HCT116 (cell line): ENCODE measurements around the gene VWF. TPM values are rescaled to one million over a fixed set of nuclear protein-coding genes. Genes with fewer than 3 reads are reported as not detected.

Source experiments
- ATAC-seq: fragments of 200-7000 bp; cut with Tn5 transposase; 2 replicates; pipeline ENCODE4 v1.9.1; 2020; ENCODE audit warnings: mild to moderate bottlenecking, moderate library complexity
- BruUV-seq: library from RNA; stranded (reverse); fragments of 400-500 nt; replicated peaks from 2 replicates; lab custom pipeline; 2021; lab: Mats Ljungman, UMichigan
- CTCF ChIA-PET: fragments of 300-600 bp; sonication (Branson Sonifier 250); formaldehyde crosslinking; loops from one replicate; lab custom pipeline; 2021; ENCODE audit warnings: antibody characterized with exemption; lab: Charles Lee
- POLR2A ChIA-PET: fragments of 300-600, 350-600 bp; sonication (Branson Sonifier 250); formaldehyde crosslinking; loops from one replicate; lab custom pipeline; 2021; ENCODE audit warnings: antibody characterized with exemption; lab: Charles Lee
- RAD21 ChIA-PET, 2 experiments: fragments of 300-600 bp; sonication (Branson Sonifier 250); formaldehyde crosslinking; loops; one replicate each; lab custom pipeline; 2023; ENCODE audit warnings: low total read pairs in 2 of 2; ENCODE audit not compliant: uncharacterized antibody in 2 of 2, unreplicated experiment in 2 of 2, low non-redundant PET in 1 of 2; lab: Charles Lee
- DNase-seq: peaks from one replicate; pipeline ENCODE4 v3.0.0-alpha.2; 2010; ENCODE audit warnings: low read depth, low spot score
- H2AFZ ChIP-seq: fragments of 200-600 bp; shearing (Covaris generic), sonication (generic); 2 replicates; pipeline ENCODE4 v1.6.1; 2017; ENCODE audit warnings: low read depth, mixed run types, mixed read lengths, antibody characterized with exemption, low read length; ENCODE audit not compliant: poor library complexity, severe bottlenecking
- H3K27ac ChIP-seq: 2 replicates; pipeline ENCODE4 v1.5.1; 2012; ENCODE audit warnings: low read depth, low read length
- H3K27me3 ChIP-seq: fragments of 200-600 bp; sonication (generic); 2 replicates; pipeline ENCODE4 v1.6.1; 2016; ENCODE audit warnings: mixed run types, low read length, mixed read lengths; ENCODE audit not compliant: insufficient read depth
- H3K36me3 ChIP-seq, 2 experiments: fragments of 200-500 bp in 1 of 2; fragments of 200-600 bp in 1 of 2; sonication (Bioruptor generic) in 1 of 2; sonication (generic) in 1 of 2; 2 replicates each; pipeline versions ENCODE4 v1.5.1 to v1.6.1; 2014 to 2016; ENCODE audit warnings: low read length in 2 of 2, inconsistent platforms in 1 of 2, mixed read lengths in 1 of 2, mixed run types in 1 of 2; ENCODE audit not compliant: insufficient read depth in 2 of 2, control insufficient read depth in 1 of 2
- H3K4me1 ChIP-seq, 2 experiments: fragments of 200-600 bp in 1 of 2; sonication (generic) in 1 of 2; 2 replicates each; pipeline versions ENCODE4 v1.5.1 to v1.6.1; 2012 to 2017; ENCODE audit warnings: low read length in 2 of 2, inconsistent platforms in 1 of 2, mild to moderate bottlenecking in 1 of 2, mixed read lengths in 1 of 2, mixed run types in 1 of 2, moderate library complexity in 1 of 2; ENCODE audit not compliant: insufficient read depth in 2 of 2, control insufficient read depth in 1 of 2
- H3K4me2 ChIP-seq: fragments of 200-600 bp; sonication (generic); 2 replicates; pipeline ENCODE4 v1.6.1; 2017; ENCODE audit warnings: mixed run types, low read length, mixed read lengths
- H3K4me3 ChIP-seq, 2 experiments: fragments of 200-600 bp in 1 of 2; sonication (generic) in 1 of 2; replicated peaks in 1 of 2; 2 replicates each; pipeline ENCODE4 v1.5.1; 2011 to 2016; ENCODE audit warnings: low read length in 2 of 2, control low read depth in 1 of 2, low read depth in 1 of 2, mild to moderate bottlenecking in 1 of 2, mixed read lengths in 1 of 2, mixed run types in 1 of 2
- H3K79me2 ChIP-seq: fragments of 200-600 bp; sonication (generic); 2 replicates; pipeline ENCODE4 v1.6.1; 2017; ENCODE audit warnings: mild to moderate bottlenecking, mixed run types, low read length, moderate library complexity, mixed read lengths; ENCODE audit not compliant: insufficient read depth
- H3K9ac ChIP-seq: fragments of 200-600 bp; sonication (generic); 2 replicates; pipeline ENCODE4 v1.6.1; 2016; ENCODE audit warnings: low read length, mixed read lengths
- H3K9me2 ChIP-seq: fragments of 200-600 bp; sonication (generic), shearing (Covaris generic); 2 replicates; pipeline ENCODE4 v1.6.1; 2017; ENCODE audit warnings: mixed run types, mild to moderate bottlenecking, moderate library complexity; ENCODE audit not compliant: insufficient read depth
- H3K9me3 ChIP-seq, 2 experiments: fragments of 200-500 bp in 1 of 2; fragments of 200-600 bp in 1 of 2; sonication (Bioruptor generic) in 1 of 2; sonication (generic) in 1 of 2; 2 replicates each; pipeline ENCODE4 v1.6.1; 2014 to 2017; ENCODE audit warnings: low read length in 2 of 2, mixed read lengths in 2 of 2, inconsistent platforms in 1 of 2, low read depth in 1 of 2, mild to moderate bottlenecking in 1 of 2, mixed run types in 1 of 2, moderate library complexity in 1 of 2; ENCODE audit not compliant: control insufficient read depth in 1 of 2, insufficient read depth in 1 of 2
- H4K20me1 ChIP-seq: fragments of 200-600 bp; sonication (generic), shearing (Covaris generic); 2 replicates; pipeline ENCODE4 v1.6.1; 2017; ENCODE audit warnings: mixed run types, mild to moderate bottlenecking, moderate library complexity; ENCODE audit not compliant: insufficient read depth
- ATF3 ChIP-seq: IDR thresholded peaks from 2 replicates; pipeline ENCODE4 v1.6.1; 2012
- CEBPB ChIP-seq: IDR thresholded peaks from 2 replicates; pipeline ENCODE4 v1.6.1; 2012; ENCODE audit warnings: low read depth
- ELF1 ChIP-seq: IDR thresholded peaks from 2 replicates; pipeline ENCODE4 v1.6.1; 2012; ENCODE audit warnings: low read depth, borderline replicate concordance
- EZH2phosphoT487 ChIP-seq: fragments of 200-600 bp; IDR thresholded peaks from 2 replicates; pipeline ENCODE4 v1.6.1; 2018; ENCODE audit warnings: antibody characterized with exemption, borderline replicate concordance
- POLR2A ChIP-seq: IDR thresholded peaks from 2 replicates; pipeline ENCODE4 v1.7.0; 2011; ENCODE audit warnings: borderline replicate concordance; ENCODE audit not compliant: insufficient read depth, insufficient read length; ENCODE audit errors: extremely low read depth
- RAD21 ChIP-seq: IDR thresholded peaks from 2 replicates; pipeline ENCODE4 v1.6.1; 2012; ENCODE audit warnings: low read depth, mild to moderate bottlenecking
- TCF7L2 ChIP-seq: IDR thresholded peaks from 2 replicates; pipeline ENCODE4 v1.7.0; 2011; ENCODE audit warnings: borderline replicate concordance, inconsistent platforms; ENCODE audit not compliant: insufficient read depth, insufficient read length; ENCODE audit errors: extremely low read depth
- YY1 ChIP-seq: IDR thresholded peaks from 2 replicates; pipeline ENCODE4 v1.6.1; 2011; ENCODE audit warnings: low read length, low read depth, moderate library complexity, mild to moderate bottlenecking; ENCODE audit not compliant: insufficient replicate concordance; ENCODE audit errors: extremely low read depth
- ZFX ChIP-seq: fragments of 450-650 bp; IDR thresholded peaks from 2 replicates; pipeline ENCODE4 v1.6.1; 2017
- intact Hi-C: fragments of 100-400 bp; cut with micrococcal nuclease; formaldehyde crosslinking; loops from 2 replicates; pipeline ENCODE4 v1.10.0; 2022
- total RNA-seq: library from RNA; stranded (reverse); gene quantifications from one replicate; pipeline ENCODE4 v1.2.1, GENCODE V29; 2021; ENCODE audit not compliant: unreplicated experiment
- TF ChIP-seq, protein P1 (sequence below): IDR thresholded peaks from 2 replicates; pipeline ENCODE4 v1.6.1; 2012; ENCODE audit warnings: low read depth
- TF ChIP-seq, protein P2 (sequence below), 3 experiments: fragments of 200-600 bp in 1 of 3; sonication (generic) in 1 of 3; IDR thresholded peaks in 2 of 3; conservative IDR thresholded peaks in 1 of 3; 2 replicates each; pipeline ENCODE4 v1.5.1; 2012 to 2017; ENCODE audit warnings: low read depth in 2 of 3, low read length in 2 of 3, antibody characterized with exemption in 1 of 3, borderline replicate concordance in 1 of 3, control low read depth in 1 of 3, mild to moderate bottlenecking in 1 of 3, mixed read lengths in 1 of 3, mixed run types in 1 of 3, moderate library complexity in 1 of 3; ENCODE audit not compliant: insufficient read depth in 1 of 3

Gene VWF
- total RNA-seq, 1 experiment from 2014 or later: 0.57 TPM

DNA sequence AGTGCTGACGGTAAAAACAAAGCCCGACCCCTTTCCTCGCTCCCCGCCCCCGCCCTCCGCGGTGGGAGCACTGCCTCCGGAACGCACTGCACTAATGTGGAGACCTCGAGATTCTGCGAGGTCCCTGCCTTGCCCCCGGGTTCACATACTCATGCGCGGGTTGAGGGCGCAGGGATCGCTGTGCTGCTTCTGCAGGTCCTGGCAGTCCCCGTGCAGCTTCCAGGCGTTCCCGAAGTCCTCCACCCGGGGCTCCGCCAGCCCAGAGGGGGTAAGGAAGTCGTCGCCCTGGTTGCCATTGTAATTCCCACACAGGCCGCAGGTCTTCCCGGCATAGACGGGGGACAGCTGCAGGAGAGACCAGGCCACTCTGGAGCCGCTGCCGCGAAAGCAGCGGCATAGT is 66.8 kb downstream of the VWF start (continued):
- TF ChIP-seq, protein P1, sequence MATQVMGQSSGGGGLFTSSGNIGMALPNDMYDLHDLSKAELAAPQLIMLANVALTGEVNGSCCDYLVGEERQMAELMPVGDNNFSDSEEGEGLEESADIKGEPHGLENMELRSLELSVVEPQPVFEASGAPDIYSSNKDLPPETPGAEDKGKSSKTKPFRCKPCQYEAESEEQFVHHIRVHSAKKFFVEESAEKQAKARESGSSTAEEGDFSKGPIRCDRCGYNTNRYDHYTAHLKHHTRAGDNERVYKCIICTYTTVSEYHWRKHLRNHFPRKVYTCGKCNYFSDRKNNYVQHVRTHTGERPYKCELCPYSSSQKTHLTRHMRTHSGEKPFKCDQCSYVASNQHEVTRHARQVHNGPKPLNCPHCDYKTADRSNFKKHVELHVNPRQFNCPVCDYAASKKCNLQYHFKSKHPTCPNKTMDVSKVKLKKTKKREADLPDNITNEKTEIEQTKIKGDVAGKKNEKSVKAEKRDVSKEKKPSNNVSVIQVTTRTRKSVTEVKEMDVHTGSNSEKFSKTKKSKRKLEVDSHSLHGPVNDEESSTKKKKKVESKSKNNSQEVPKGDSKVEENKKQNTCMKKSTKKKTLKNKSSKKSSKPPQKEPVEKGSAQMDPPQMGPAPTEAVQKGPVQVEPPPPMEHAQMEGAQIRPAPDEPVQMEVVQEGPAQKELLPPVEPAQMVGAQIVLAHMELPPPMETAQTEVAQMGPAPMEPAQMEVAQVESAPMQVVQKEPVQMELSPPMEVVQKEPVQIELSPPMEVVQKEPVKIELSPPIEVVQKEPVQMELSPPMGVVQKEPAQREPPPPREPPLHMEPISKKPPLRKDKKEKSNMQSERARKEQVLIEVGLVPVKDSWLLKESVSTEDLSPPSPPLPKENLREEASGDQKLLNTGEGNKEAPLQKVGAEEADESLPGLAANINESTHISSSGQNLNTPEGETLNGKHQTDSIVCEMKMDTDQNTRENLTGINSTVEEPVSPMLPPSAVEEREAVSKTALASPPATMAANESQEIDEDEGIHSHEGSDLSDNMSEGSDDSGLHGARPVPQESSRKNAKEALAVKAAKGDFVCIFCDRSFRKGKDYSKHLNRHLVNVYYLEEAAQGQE: no peak
- no peak for TF ChIP-seq YY1
- no peak for TF ChIP-seq POLR2A
- TF ChIP-seq TCF7L2: no peak
- TF ChIP-seq, all 23 proteins: peak for 0

DNA sequence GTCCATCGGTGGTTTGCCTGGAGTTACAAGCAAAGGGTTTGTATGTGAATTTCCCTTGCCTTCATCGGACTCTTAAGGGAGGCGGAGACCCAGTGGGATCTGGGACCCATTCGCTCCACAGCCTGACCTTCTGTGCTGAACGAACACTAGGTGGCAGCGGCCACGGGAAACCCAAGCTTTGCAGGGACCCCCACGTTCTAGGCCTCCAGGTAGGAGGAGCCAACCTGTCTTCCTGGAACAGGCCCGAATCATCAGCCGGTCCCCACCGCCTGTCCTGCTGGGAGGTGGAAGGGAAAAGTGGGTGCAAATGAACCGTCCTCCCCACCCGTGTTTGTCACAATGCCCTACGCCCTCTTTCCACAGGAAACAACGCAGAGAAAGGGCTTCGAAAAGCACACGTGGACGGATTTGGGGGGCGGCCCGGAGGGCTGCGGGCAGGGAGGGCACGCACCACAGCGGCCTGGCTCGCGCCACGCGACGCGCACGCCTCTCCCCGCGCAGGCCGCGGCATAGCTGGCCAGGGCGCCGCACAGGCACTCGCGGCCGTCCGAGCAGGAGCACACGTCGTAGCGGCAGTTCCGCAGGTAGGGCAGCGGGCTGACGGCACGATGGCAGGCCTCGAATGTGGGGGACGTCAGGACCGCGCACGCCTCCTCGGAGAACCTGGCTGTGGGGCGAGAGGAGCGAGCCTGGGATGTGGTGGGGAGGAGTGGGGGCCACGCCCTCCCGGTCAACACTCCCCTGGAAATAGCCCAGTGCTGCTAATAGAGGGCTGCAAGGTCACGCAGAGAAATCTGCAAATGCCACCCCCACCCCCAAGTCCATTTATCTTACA is 67.8 kb downstream of the VWF start:
- Histone ChIP-seq H2AFZ (no peak overlapping the region), H3K79me2 (no peaks in the 10 kb centered on the region), H3K27me3 (no peaks in the 10 kb centered on the region), H3K9me3 (no peaks in the 10 kb centered on the region), H3K27ac (peak overlapping the region; percentile 4; the same call in 1 of the 2 replicates), H3K4me3 (no peak overlapping the region), H3K9me2 (no peaks in the 10 kb centered on the region), H3K4me2 (no peak overlapping the region), H3K4me1 (peaks cover 0 to 16% of the 10 kb centered on the region in 2 experiments; a peak in 1 of 4 replicates), H3K36me3 (no peaks in the 10 kb centered on the region), H3K9ac (no peak overlapping the region), H4K20me1 (no peaks in the 10 kb centered on the region)
- intact Hi-C loops: no loop called here
- BruUV-seq: no TSS peak
- peak; percentile 21 for DNase-seq
- ChIA-PET CTCF (interaction anchor here (0.6 to 2.3 kb wide), 6 partner anchors 11 to 409 kb away, joined by 3 to 10 read pairs (median 3); no protein-coding TSS in a partner anchor), POLR2A (no interaction called here), RAD21 (no interaction called here)
- TF ChIP-seq, protein P2, sequence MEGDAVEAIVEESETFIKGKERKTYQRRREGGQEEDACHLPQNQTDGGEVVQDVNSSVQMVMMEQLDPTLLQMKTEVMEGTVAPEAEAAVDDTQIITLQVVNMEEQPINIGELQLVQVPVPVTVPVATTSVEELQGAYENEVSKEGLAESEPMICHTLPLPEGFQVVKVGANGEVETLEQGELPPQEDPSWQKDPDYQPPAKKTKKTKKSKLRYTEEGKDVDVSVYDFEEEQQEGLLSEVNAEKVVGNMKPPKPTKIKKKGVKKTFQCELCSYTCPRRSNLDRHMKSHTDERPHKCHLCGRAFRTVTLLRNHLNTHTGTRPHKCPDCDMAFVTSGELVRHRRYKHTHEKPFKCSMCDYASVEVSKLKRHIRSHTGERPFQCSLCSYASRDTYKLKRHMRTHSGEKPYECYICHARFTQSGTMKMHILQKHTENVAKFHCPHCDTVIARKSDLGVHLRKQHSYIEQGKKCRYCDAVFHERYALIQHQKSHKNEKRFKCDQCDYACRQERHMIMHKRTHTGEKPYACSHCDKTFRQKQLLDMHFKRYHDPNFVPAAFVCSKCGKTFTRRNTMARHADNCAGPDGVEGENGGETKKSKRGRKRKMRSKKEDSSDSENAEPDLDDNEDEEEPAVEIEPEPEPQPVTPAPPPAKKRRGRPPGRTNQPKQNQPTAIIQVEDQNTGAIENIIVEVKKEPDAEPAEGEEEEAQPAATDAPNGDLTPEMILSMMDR (IDR thresholded peaks at IDR 0.05 in 2 of 3, conservative IDR thresholded peaks at IDR 0.05 in 1 of 3; ENCODE audit: borderline replicate concordance in 1 of 3, insufficient read depth in 1 of 3, low read depth in 2 of 3, low read length in 2 of 3): peak; percentile 31 to 63 (median 52); a peak in 5 of 6 replicates
- no peak for TF ChIP-seq CEBPB
- TF ChIP-seq ELF1: no peak
- TF ChIP-seq EZH2phosphoT487: no peak
- TF ChIP-seq ATF3: no peak
- no peak for TF ChIP-seq ZFX
- TF ChIP-seq RAD21: peak; percentile 30; the same call in 1 of the 2 replicates
- peak; percentile 94 for ATAC-seq
